Neural cell (in vitro differentiated cells): ENCODE measurements around the gene ALDH9A1. TPM values are rescaled to one million over a fixed set of nuclear protein-coding genes. Genes with fewer than 3 reads are reported as not detected.

Experiments used
- H2AFZ ChIP-seq: fragments of 200-600, 300-800 bp; sonication (generic), shearing (Covaris generic); 2 replicates; pipeline ENCODE4 v1.6.0; 2014; ENCODE audit warnings: low read depth, mild to moderate bottlenecking, antibody characterized with exemption, low read length, moderate library complexity
- H3F3A ChIP-seq: fragments of 200-600 bp; shearing (Covaris generic); 2 replicates; pipeline ENCODE4 v1.6.1; 2016; ENCODE audit warnings: mild to moderate bottlenecking, moderate library complexity, mixed read lengths, antibody characterized with exemption, low read length; ENCODE audit not compliant: insufficient read depth, poor library complexity, severe bottlenecking
- H3K27ac ChIP-seq: fragments of 200-600, 300-800 bp; sonication (generic), shearing (Covaris generic); 2 replicates; pipeline ENCODE4 v1.5.1; 2014; ENCODE audit warnings: mild to moderate bottlenecking, low read length, moderate library complexity
- H3K27me3 ChIP-seq: fragments of 300-800, 200-600 bp; sonication (generic), shearing (Covaris generic); 2 replicates; pipeline ENCODE4 v1.6.0; 2014; ENCODE audit warnings: mild to moderate bottlenecking, low read depth, low read length, moderate library complexity; ENCODE audit not compliant: insufficient read depth
- H3K36me3 ChIP-seq: fragments of 300-800, 200-600 bp; sonication (generic), shearing (Covaris generic); 2 replicates; pipeline ENCODE4 v1.5.1; 2014; ENCODE audit warnings: mild to moderate bottlenecking, antibody characterized with exemption, low read length, moderate library complexity; ENCODE audit not compliant: insufficient read depth
- H3K4me2 ChIP-seq: fragments of 300-800, 200-600 bp; sonication (generic), shearing (Covaris generic); 2 replicates; pipeline ENCODE4 v1.6.0; 2014; ENCODE audit warnings: mild to moderate bottlenecking, low read length
- H3K4me3 ChIP-seq: fragments of 300-800, 200-600 bp; sonication (generic), shearing (Covaris generic); 2 replicates; pipeline ENCODE4 v1.5.1; 2014; ENCODE audit warnings: mild to moderate bottlenecking, low read length, moderate library complexity
- H3K79me2 ChIP-seq: fragments of 200-600 bp; shearing (Covaris generic); replicated peaks from 2 replicates; pipeline ENCODE4 v1.6.0; 2014; ENCODE audit warnings: mild to moderate bottlenecking, low read length, moderate library complexity; ENCODE audit not compliant: insufficient read depth
- H3K9ac ChIP-seq: fragments of 300-800, 200-600 bp; sonication (generic), shearing (Covaris generic); 2 replicates; pipeline ENCODE4 v1.6.1; 2016; ENCODE audit warnings: mild to moderate bottlenecking, low read length, mixed read lengths
- H3K9me2 ChIP-seq: fragments of 200-600 bp; shearing (Covaris generic); 2 replicates; pipeline ENCODE4 v1.6.1; 2016; ENCODE audit warnings: mild to moderate bottlenecking, low read length, mixed read lengths; ENCODE audit not compliant: insufficient read depth
- H3K9me3 ChIP-seq: fragments of 200-600, 300-800 bp; sonication (generic), shearing (Covaris generic); 2 replicates; pipeline ENCODE4 v1.6.1; 2016; ENCODE audit warnings: mild to moderate bottlenecking, mixed run types, low read length, moderate library complexity, mixed read lengths
- H4K20me1 ChIP-seq: fragments of 200-600 bp; shearing (Covaris generic); 2 replicates; pipeline ENCODE4 v1.6.1; 2016; ENCODE audit warnings: mild to moderate bottlenecking, mixed run types; ENCODE audit not compliant: insufficient read depth
- EP300 ChIP-seq: fragments of 450-650 bp; conservative IDR thresholded peaks from 2 replicates; pipeline ENCODE4 v1.6.1; 2014; ENCODE audit warnings: antibody characterized with exemption, mild to moderate bottlenecking, moderate library complexity; ENCODE audit not compliant: poor library complexity, severe bottlenecking
- EZH2 ChIP-seq: fragments of 200-600, 300-800 bp; shearing (Covaris generic), sonication (generic); IDR thresholded peaks from 2 replicates; pipeline ENCODE4 v1.6.1; 2014; ENCODE audit warnings: antibody characterized with exemption, low read length, borderline replicate concordance, mild to moderate bottlenecking; ENCODE audit not compliant: insufficient read depth, poor library complexity, severe bottlenecking
- MXI1 ChIP-seq: fragments of 450-650 bp; conservative IDR thresholded peaks from 2 replicates; pipeline ENCODE4 v1.6.1; 2014; ENCODE audit warnings: antibody characterized with exemption, mild to moderate bottlenecking; ENCODE audit not compliant: poor library complexity, severe bottlenecking
- POLR2AphosphoS5 ChIP-seq: IDR thresholded peaks from 2 replicates; pipeline ENCODE4 v1.6.1; 2012
- RAD21 ChIP-seq: fragments of 450-650 bp; conservative IDR thresholded peaks from 2 replicates; pipeline ENCODE4 v1.6.1; 2014; ENCODE audit warnings: antibody characterized with exemption, mild to moderate bottlenecking, moderate library complexity
- SMC3 ChIP-seq: fragments of 450-650 bp; conservative IDR thresholded peaks from 2 replicates; pipeline ENCODE4 v1.6.1; 2014; ENCODE audit warnings: antibody characterized with exemption, mild to moderate bottlenecking, moderate library complexity; ENCODE audit not compliant: poor library complexity
- TAF1 ChIP-seq: IDR thresholded peaks from 2 replicates; pipeline ENCODE4 v1.6.1; 2012; ENCODE audit warnings: low read depth
- polyA plus RNA-seq: library from polyadenylated mRNA; depleted of rRNA; stranded (reverse); fragments of >200 nt; gene quantifications from 2 replicates; pipeline ENCODE4 v1.2.3, GENCODE V29; 2014
- TF ChIP-seq, protein P1 (sequence below): IDR thresholded peaks from 2 replicates; pipeline ENCODE4 v1.6.1; 2012; ENCODE audit warnings: borderline replicate concordance
- TF ChIP-seq, protein P2 (sequence below): fragments of 450-650 bp; IDR thresholded peaks from 2 replicates; pipeline ENCODE4 v1.5.1; 2014; ENCODE audit warnings: antibody characterized with exemption, mild to moderate bottlenecking, moderate library complexity; ENCODE audit not compliant: poor library complexity, severe bottlenecking

The ALDH9A1 gene
- polyA plus RNA-seq, 1 donor from 2014 or later = 25.5 TPM

DNA sequence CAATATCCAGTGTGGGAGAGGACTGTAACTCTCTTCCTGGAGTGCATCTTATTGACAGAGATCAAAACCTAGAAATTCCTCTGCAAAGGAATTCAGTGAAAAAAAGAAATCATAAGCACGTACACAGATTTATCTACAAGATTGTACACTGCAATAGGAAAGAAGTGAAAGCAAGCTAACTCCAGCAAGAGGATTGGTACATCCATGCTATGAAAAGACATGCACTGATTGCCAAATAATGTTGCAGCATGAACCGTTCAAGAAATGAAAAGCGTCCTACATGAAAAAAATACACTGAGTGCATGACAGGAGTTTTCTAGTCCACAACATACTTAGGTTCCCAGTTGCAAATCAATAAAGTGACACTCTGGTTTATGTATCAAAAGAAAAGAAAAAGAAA is 69.2 kb downstream of the ALDH9A1 start:
- H3K9ac ChIP-seq = no peak overlapping the region
- H3K36me3 ChIP-seq = no peaks in the 10 kb centered on the region
- no peaks in the 10 kb centered on the region for H3K79me2 ChIP-seq
- H3K4me3 ChIP-seq = no peak overlapping the region
- no peaks in the 10 kb centered on the region for H3K9me2 ChIP-seq
- no peaks in the 10 kb centered on the region for H4K20me1 ChIP-seq
- no peaks in the 10 kb centered on the region for H3F3A ChIP-seq
- no peak overlapping the region for H3K4me2 ChIP-seq
- no peak overlapping the region for H3K27ac ChIP-seq
- H2AFZ ChIP-seq = no peak overlapping the region
- H3K9me3 ChIP-seq = no peaks in the 10 kb centered on the region
- no peaks in the 10 kb centered on the region for H3K27me3 ChIP-seq
- TF ChIP-seq, protein P1, sequence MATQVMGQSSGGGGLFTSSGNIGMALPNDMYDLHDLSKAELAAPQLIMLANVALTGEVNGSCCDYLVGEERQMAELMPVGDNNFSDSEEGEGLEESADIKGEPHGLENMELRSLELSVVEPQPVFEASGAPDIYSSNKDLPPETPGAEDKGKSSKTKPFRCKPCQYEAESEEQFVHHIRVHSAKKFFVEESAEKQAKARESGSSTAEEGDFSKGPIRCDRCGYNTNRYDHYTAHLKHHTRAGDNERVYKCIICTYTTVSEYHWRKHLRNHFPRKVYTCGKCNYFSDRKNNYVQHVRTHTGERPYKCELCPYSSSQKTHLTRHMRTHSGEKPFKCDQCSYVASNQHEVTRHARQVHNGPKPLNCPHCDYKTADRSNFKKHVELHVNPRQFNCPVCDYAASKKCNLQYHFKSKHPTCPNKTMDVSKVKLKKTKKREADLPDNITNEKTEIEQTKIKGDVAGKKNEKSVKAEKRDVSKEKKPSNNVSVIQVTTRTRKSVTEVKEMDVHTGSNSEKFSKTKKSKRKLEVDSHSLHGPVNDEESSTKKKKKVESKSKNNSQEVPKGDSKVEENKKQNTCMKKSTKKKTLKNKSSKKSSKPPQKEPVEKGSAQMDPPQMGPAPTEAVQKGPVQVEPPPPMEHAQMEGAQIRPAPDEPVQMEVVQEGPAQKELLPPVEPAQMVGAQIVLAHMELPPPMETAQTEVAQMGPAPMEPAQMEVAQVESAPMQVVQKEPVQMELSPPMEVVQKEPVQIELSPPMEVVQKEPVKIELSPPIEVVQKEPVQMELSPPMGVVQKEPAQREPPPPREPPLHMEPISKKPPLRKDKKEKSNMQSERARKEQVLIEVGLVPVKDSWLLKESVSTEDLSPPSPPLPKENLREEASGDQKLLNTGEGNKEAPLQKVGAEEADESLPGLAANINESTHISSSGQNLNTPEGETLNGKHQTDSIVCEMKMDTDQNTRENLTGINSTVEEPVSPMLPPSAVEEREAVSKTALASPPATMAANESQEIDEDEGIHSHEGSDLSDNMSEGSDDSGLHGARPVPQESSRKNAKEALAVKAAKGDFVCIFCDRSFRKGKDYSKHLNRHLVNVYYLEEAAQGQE = no peak
- TF ChIP-seq RAD21 (no peak), TAF1 (no peak), MXI1 (no peak), POLR2AphosphoS5 (no peak)
- TF ChIP-seq, protein P2, sequence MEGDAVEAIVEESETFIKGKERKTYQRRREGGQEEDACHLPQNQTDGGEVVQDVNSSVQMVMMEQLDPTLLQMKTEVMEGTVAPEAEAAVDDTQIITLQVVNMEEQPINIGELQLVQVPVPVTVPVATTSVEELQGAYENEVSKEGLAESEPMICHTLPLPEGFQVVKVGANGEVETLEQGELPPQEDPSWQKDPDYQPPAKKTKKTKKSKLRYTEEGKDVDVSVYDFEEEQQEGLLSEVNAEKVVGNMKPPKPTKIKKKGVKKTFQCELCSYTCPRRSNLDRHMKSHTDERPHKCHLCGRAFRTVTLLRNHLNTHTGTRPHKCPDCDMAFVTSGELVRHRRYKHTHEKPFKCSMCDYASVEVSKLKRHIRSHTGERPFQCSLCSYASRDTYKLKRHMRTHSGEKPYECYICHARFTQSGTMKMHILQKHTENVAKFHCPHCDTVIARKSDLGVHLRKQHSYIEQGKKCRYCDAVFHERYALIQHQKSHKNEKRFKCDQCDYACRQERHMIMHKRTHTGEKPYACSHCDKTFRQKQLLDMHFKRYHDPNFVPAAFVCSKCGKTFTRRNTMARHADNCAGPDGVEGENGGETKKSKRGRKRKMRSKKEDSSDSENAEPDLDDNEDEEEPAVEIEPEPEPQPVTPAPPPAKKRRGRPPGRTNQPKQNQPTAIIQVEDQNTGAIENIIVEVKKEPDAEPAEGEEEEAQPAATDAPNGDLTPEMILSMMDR = no peak

DNA sequence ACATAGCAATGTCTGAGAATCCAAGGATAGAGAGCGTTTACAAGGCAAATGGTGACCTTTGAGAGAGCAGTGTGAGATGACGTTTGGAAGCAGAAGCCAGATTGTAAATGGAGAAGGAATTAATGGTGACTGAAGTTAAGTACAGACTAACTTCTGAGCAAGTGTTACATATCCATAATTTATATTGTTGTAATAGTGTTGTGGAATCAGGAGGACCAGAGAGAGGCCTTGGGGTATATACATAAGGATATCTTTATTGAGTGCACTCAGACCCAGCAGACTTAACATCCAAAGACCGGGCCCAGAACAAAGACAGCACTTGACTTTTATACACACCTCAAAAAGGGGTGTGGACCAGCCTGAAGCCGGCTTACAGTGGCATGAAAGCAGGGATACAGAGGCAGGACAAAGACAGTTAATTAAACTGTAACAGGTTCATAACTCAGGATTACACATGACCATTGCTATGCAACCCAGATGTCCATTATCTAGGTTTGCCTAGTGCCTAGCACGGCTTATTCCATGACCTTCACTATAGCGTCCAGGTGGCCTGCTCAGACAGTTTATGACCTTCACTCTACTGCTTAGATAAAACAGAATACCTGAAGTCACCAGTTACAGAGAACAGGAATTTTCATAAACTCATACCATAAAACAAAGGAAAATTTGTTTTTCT is 70.1 kb downstream of the ALDH9A1 start:
- no peaks in the 10 kb centered on the region for H3K79me2 ChIP-seq
- no peaks in the 10 kb centered on the region for H3K36me3 ChIP-seq
- H3F3A ChIP-seq = no peaks in the 10 kb centered on the region
- no peaks in the 10 kb centered on the region for H3K27me3 ChIP-seq
- no peak overlapping the region for H3K4me3 ChIP-seq
- no peak overlapping the region for H3K27ac ChIP-seq
- H3K9ac ChIP-seq = no peak overlapping the region
- no peak overlapping the region for H3K4me2 ChIP-seq
- no peaks in the 10 kb centered on the region for H4K20me1 ChIP-seq
- no peaks in the 10 kb centered on the region for H3K9me2 ChIP-seq
- no peak overlapping the region for H2AFZ ChIP-seq
- TF ChIP-seq RAD21 (no peak), MXI1 (no peak), SMC3 (no peak), EP300 (no peak), POLR2AphosphoS5 (no peak), TAF1 (no peak), EZH2 (no peak)
- TF ChIP-seq, protein P2 = no peak
- TF ChIP-seq, protein P1 = no peak
- no peaks in the 10 kb centered on the region for H3K9me3 ChIP-seq
